Activated CD4-positive, alpha-beta T cell treated with anti-CD3 and anti-CD28 coated beads for 36 hours (primary cell): ENCODE measurements around the gene ELMO3. TPM values are rescaled to one million over a fixed set of nuclear protein-coding genes. Genes with fewer than 3 reads are reported as not detected.

Experiments
- ATAC-seq: fragments of 200-7000 bp; cut with Tn5 transposase; one replicate; pipeline ENCODE4 v1.10.0; 2021; ENCODE audit warnings: mild to moderate bottlenecking, moderate library complexity
- CTCF ChIA-PET: fragments of 350-600 bp; sonication (Branson Sonifier 250); formaldehyde crosslinking; loops from one replicate; lab custom pipeline; 2021; ENCODE audit warnings: antibody characterized with exemption; lab: Charles Lee
- POLR2A ChIA-PET: fragments of 350-600 bp; sonication (Branson Sonifier 250); formaldehyde crosslinking; loops from one replicate; lab custom pipeline; 2021; ENCODE audit warnings: antibody characterized with exemption, inconsistent platforms; lab: Charles Lee
- DNase-seq: peaks from one replicate; pipeline ENCODE4 v3.0.0-alpha.2; 2020
- H3K27ac Mint-ChIP-seq: one replicate; pipeline ENCODE4 v1.8.0; 2021; ENCODE audit warnings: mixed read lengths
- H3K27me3 Mint-ChIP-seq: one replicate; pipeline ENCODE4 v1.8.0; 2021; ENCODE audit warnings: mixed read lengths
- H3K36me3 Mint-ChIP-seq: one replicate; pipeline ENCODE4 v1.8.0; 2021; ENCODE audit warnings: low read depth, mixed read lengths
- H3K4me1 Mint-ChIP-seq: one replicate; pipeline ENCODE4 v1.8.0; 2021; ENCODE audit warnings: mixed read lengths
- H3K4me3 Mint-ChIP-seq: one replicate; pipeline ENCODE4 v1.8.0; 2021; ENCODE audit warnings: mild to moderate bottlenecking, moderate library complexity, mixed read lengths
- H3K9me3 Mint-ChIP-seq: one replicate; pipeline ENCODE4 v1.8.0; 2021; ENCODE audit warnings: low read depth, mixed read lengths
- intact Hi-C, 2 experiments: fragments of 100-400 bp; cut with DNase I in 1 of 2; cut with micrococcal nuclease in 1 of 2; formaldehyde crosslinking; loops; one replicate each; pipeline versions ENCODE4 v1.14.2 to v1.15.1; 2022 to 2024; cut with DNase I, micrococcal nuclease
- total RNA-seq, 2 experiments: library from RNA; stranded (reverse); gene quantifications; one replicate each; pipeline ENCODE4 v1.2.3, GENCODE V29; 2021

Gene ELMO3
- total RNA-seq, 2 experiments from 2014 or later: 3.0 to 4.6 TPM

GRCh38 chr16:67235816-67236562, 37.1 kb downstream of the ELMO3 start:
- intact Hi-C loops: loop anchor here (1.0 kb wide), 3 partner anchors 8 to 11 kb away; partner anchors contain the start of genes TMEM208 (in 2 of the 2) and FHOD1 (in 1 of the 2)
- Mint-ChIP-seq H3K36me3 (peaks cover 43% of the 10 kb centered on the region), H3K27me3 (no peaks in the 10 kb centered on the region), H3K4me1 (peaks cover 5% of the 10 kb centered on the region), H3K27ac (peak overlapping the region; percentile 78), H3K4me3 (peak overlapping the region; percentile 66), H3K9me3 (no peaks in the 10 kb centered on the region)
- ATAC-seq (peak; percentile 56), DNase-seq (peak; percentile 66)
- POLR2A ChIA-PET: interaction anchor here (0.7 kb wide), 1 partner anchor 8 kb away, joined by 3 read pairs; no protein-coding TSS in a partner anchor
- CTCF ChIA-PET: interaction anchor here (0.6 to 1.0 kb wide), 4 partner anchors 9 to 38 kb away, joined by 3 read pairs; partner anchors contain the start of gene TMEM208

GRCh38 chr16:67236563-67237395, 37.8 kb downstream of the ELMO3 start:
- ChIA-PET CTCF (interaction anchor here (1.0 to 1.3 kb wide), 2 partner anchors 11 to 25 kb away, joined by 3 read pairs; no protein-coding TSS in a partner anchor), POLR2A (interaction anchor here (0.6 to 1.9 kb wide), 2 partner anchors 10 to 615 kb away, joined by 3 to 5 read pairs; partner anchors contain the start of gene TMEM208)
- Mint-ChIP-seq H3K36me3 (peaks cover 36% of the 10 kb centered on the region), H3K9me3 (no peaks in the 10 kb centered on the region), H3K27me3 (no peaks in the 10 kb centered on the region), H3K4me3 (peak overlapping the region; percentile 66), H3K27ac (peak overlapping the region; percentile 78), H3K4me1 (peaks cover 12% of the 10 kb centered on the region)
- peak; percentile 99 for ATAC-seq
- peak; percentile 94 for DNase-seq
- intact Hi-C loops: loop anchor here (1.0 kb wide), 3 partner anchors 8 to 11 kb away; partner anchors contain the start of genes TMEM208 (in 2 of the 2) and FHOD1 (in 1 of the 2)

- H3K27me3 Mint-ChIP-seq: no peaks in the 10 kb centered on the region
- POLR2A ChIA-PET: interaction anchor here (1.9 kb wide), 1 partner anchor 11 kb away, joined by 5 read pairs; the partner anchor contains the start of gene TMEM208
- no peaks in the 10 kb centered on the region for H3K9me3 Mint-ChIP-seq
- no peak overlapping the region for H3K4me3 Mint-ChIP-seq
- peaks cover 33% of the 10 kb centered on the region for H3K36me3 Mint-ChIP-seq
- H3K4me1 Mint-ChIP-seq: peaks cover 15% of the 10 kb centered on the region
- peak overlapping the region; percentile 55 for H3K27ac Mint-ChIP-seq
- DNase-seq: no peak
- ATAC-seq: no peak
- intact Hi-C loops: no loop called here
- CTCF ChIA-PET: interaction anchor here (0.5 to 2.7 kb wide), 4 partner anchors 10 to 189 kb away, joined by 3 to 12 read pairs (median 3); partner anchors contain the start of gene TMEM208
These were observed 38.7 kb downstream of the ELMO3 start for GRCh38 chr16:67237396-67238277.

GRCh38 chr16:67238278-67238575, 39.3 kb downstream of the ELMO3 start:
- Mint-ChIP-seq H3K4me1 (peaks cover 16% of the 10 kb centered on the region), H3K9me3 (no peaks in the 10 kb centered on the region), H3K27me3 (no peaks in the 10 kb centered on the region), H3K36me3 (peaks cover 32% of the 10 kb centered on the region), H3K4me3 (no peak overlapping the region), H3K27ac (no peak overlapping the region)
- ChIA-PET CTCF (interaction anchor here (0.5 to 2.7 kb wide), 3 partner anchors 11 to 189 kb away, joined by 3 to 12 read pairs (median 3); partner anchors contain the start of gene TMEM208), POLR2A (interaction anchor here (0.6 to 1.9 kb wide), 2 partner anchors 11 to 364 kb away, joined by 5 read pairs; partner anchors contain the start of gene TMEM208)
- ATAC-seq (no peak), DNase-seq (no peak)
- intact Hi-C loops: no loop called here

GRCh38 chr16:67238806-67239470, 40.0 kb downstream of the ELMO3 start:
- DNase-seq: no peak
- intact Hi-C loops: no loop called here
- CTCF ChIA-PET: interaction anchor here (0.5 to 2.7 kb wide), 5 partner anchors 9 to 208 kb away, joined by 3 to 12 read pairs (median 3); partner anchors contain the start of genes FHOD1 and TMEM208

GRCh38 chr16:67240506-67240905, 41.6 kb downstream of the ELMO3 start:
- Mint-ChIP-seq H3K9me3 (no peaks in the 10 kb centered on the region), H3K4me1 (peaks cover 38% of the 10 kb centered on the region), H3K27ac (no peak overlapping the region), H3K36me3 (peaks cover 27% of the 10 kb centered on the region), H3K27me3 (no peaks in the 10 kb centered on the region), H3K4me3 (no peak overlapping the region)
- ATAC-seq (no peak), DNase-seq (no peak)
- ChIA-PET CTCF (interaction anchor here (0.9 kb wide), 1 partner anchor 8 kb away, joined by 3 read pairs; the partner anchor contains the start of gene SLC9A5), POLR2A (no interaction called here)
- intact Hi-C loops: loop anchor here in 1 of 2 experiments (10.0 kb wide), 1 partner anchor 486 kb away; the partner anchor contains the start of gene DYNC1LI2

More at GRCh38 chr16:67238806-67239470, 40.0 kb downstream of the ELMO3 start:
- no peaks in the 10 kb centered on the region for H3K9me3 Mint-ChIP-seq
- H3K27ac Mint-ChIP-seq: no peak overlapping the region
- POLR2A ChIA-PET: interaction anchor here (0.6 kb wide), 1 partner anchor 365 kb away, joined by 5 read pairs; no protein-coding TSS in a partner anchor
- peaks cover 26% of the 10 kb centered on the region for H3K36me3 Mint-ChIP-seq
- peaks cover 23% of the 10 kb centered on the region for H3K4me1 Mint-ChIP-seq
- no peak overlapping the region for H3K4me3 Mint-ChIP-seq
- ATAC-seq: no peak
- H3K27me3 Mint-ChIP-seq: no peaks in the 10 kb centered on the region

GRCh38 chr16:67241008-67241900, 42.3 kb downstream of the ELMO3 start:
- ChIA-PET CTCF (interaction anchor here (0.6 to 1.3 kb wide), 4 partner anchors 14 to 563 kb away, joined by 3 to 5 read pairs (median 3); partner anchors contain the start of gene TMEM208), POLR2A (no interaction called here)
- ATAC-seq: no peak
- DNase-seq: no peak
- intact Hi-C loops: loop anchor here in 1 of 2 experiments (10.0 kb wide), 1 partner anchor 486 kb away; the partner anchor contains the start of gene DYNC1LI2
- H3K36me3 Mint-ChIP-seq: peaks cover 23% of the 10 kb centered on the region
- H3K27ac Mint-ChIP-seq: peak overlapping the region; percentile 80
- H3K27me3 Mint-ChIP-seq: no peaks in the 10 kb centered on the region
- peaks cover 38% of the 10 kb centered on the region for H3K4me1 Mint-ChIP-seq
- no peaks in the 10 kb centered on the region for H3K9me3 Mint-ChIP-seq
- H3K4me3 Mint-ChIP-seq: no peak overlapping the region

GRCh38 chr16:67242138-67242730, 43.3 kb downstream of the ELMO3 start:
- no peaks in the 10 kb centered on the region for H3K9me3 Mint-ChIP-seq
- peaks cover 37% of the 10 kb centered on the region for H3K4me1 Mint-ChIP-seq
- peak overlapping the region; percentile 85 for H3K27ac Mint-ChIP-seq
- DNase-seq: no peak
- intact Hi-C loops: loop anchor here in 1 of 2 experiments (10.0 kb wide), 1 partner anchor 487 kb away; the partner anchor contains the start of gene DYNC1LI2
- POLR2A ChIA-PET: no interaction called here
- H3K4me3 Mint-ChIP-seq: no peak overlapping the region
- no peak for ATAC-seq
- peaks cover 14% of the 10 kb centered on the region for H3K36me3 Mint-ChIP-seq
- CTCF ChIA-PET: interaction anchor here (0.8 to 1.3 kb wide), 3 partner anchors 15 to 562 kb away, joined by 3 to 5 read pairs (median 3); partner anchors contain the start of gene TMEM208
- no peaks in the 10 kb centered on the region for H3K27me3 Mint-ChIP-seq
